IPS DF 4.7 (cell line): ENCODE data around the gene ATP11A.

Source experiments
- DNase-seq: peaks from one replicate; pipeline ENCODE4 v3.0.0-alpha.2; 2013; ENCODE audit warnings: low spot score; ENCODE audit errors: extremely low read depth

ATP11A gene

DNA sequence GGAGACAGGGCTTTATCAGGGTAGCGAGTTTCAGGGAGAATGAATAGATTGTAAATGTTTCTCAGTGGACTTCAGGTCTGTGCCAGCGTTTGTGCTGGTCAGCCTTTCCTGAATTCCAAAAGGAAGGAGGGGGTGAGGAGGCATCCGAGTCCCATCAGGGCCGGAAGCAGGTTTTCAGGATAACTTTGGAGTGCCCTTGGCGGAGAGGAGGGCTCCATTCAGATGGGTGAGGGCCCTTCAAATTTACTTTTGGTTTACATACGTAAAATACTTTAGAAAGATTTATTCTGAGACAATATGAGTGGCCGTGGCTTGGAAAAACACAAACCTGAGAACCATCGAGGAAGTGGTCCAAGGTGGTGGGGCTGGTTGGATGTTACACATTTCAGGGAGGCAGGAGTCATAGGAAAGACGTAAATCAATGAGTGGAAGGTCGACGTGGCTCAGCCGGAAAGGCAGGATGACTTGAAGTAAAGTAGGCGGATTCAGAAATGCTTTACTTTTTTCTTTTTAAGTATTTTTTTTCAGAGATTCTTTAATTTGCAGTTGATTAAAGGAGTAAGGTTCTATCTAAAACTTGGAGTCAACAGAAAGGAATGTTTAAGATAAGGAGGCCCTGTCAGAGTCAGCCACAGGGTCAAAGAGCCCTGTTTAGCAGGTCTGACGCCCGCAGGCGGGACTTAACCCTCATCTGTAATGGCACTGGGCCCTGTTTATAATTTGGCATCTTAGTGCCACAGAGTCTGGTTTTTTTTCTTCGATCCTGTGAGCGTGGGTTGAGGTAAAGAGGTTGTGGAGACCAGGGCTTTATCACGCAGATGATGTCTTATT is 32.8 kb downstream of the ATP11A start:
- no peak for DNase-seq

DNA sequence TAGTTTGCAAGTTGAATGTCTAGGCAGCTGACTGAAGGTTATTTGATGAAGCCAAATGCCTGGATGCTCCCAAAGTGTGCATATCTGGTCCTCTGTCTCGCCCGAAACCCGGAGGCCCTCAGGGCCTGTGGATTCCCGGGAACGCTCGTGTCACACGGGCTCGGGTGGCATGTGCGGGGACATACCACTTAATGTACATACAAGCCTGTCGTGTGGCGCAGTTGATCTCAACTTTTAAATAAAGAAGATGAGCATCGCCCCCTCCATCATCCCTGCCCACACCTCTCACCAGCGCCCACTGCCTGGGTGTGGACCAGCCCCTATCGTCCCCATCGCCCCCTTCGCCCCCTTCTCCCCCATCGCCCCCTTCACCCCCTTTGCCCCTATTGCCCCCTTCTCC is 33.9 kb downstream of the ATP11A start:
- no peak for DNase-seq

DNA sequence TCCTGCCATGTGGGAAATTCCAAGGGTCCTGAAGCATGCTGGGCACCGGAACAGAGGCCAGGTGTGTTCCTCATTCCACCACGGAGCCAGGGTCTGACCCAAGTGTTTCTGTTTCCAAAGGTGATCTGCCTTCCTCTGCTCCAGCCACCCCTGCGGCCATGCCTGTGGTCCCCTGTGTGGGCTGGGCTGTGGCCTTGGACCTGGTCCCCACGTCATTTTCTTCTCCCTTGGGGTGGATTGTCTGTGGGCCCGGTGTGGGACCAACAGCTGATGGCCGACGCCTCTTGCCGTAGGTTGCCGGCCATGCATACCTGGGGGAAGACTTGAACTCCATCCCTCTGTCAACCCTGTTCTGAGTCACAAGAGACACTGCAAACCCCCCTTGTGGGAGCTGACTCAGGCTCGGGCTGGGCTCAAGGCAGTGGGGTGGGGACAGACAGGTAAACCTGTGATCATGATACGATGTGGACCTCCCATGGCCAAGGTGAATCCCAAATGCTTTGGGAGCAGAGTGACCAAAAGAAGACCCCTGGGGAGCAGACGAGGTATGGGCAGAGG is 35.0 kb downstream of the ATP11A start:
- DNase-seq: no peak

DNA sequence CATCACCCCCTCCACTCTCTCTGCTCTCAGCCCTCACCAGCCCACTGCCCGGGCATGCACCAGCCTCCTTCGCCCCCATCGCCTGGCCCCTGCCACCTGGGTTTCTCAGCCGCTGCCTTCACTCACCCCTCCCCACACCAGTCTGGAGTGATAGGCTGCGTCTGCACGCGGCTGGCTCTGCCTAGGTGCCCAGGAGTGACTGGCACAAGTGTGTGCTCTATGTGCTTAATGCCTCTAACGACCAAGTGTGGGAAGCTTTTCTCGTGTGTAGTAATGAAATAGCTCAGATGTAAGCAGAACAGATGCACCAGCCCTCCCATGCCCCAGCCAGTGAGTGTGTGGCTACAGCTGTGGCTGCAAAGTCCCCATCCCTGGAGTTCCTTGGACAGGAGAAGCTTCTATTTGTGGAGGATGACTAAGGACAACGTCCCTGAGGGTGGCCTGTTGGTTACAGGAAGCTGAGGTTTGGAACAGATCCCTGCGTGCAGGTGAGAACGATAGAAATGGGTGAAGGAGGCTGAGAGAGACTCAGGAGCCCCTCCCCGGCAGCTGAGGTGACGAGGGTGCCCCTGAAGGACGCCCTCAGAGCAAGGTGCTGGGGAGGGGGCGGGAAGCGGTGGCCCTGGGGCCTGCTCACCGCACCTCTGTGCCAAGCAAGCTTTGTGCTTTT is 35.6 kb downstream of the ATP11A start:
- no peak for DNase-seq

DNA sequence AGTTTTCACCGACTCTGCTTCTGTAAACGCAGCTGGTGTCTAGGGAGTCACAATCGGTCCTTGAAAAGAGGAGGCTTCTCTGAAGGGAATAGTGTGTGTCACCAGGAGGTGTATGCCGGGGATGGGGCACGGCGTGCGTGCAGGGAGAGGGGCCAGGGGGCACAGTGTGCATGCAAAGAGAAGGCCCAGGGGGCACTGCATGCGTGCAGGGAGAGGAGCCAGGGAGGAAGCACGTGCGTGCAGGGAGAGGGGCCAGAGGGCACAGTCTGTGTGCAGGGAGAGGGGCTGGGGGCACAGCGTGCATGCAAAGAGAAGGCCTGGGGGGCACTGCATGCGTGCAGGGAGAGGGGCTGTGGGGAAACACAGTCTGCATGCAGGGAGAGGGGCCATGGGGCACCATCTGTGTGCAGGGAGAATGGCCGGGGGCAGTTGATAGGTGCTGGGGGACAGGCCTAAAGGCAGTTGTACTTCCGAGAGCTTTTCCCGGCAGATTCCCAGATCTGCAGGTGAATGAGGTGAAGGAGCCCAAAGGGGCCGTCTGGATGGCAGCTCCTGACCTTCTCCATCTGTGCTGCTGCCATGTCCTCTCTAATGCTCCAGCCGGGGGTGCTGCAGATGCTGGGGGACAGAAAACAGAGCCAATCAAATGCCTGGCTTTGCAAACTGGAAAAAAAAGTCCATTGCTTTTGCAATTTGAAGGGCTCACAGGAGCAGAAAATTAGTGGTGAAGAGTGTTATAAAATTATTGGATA is 36.4 kb downstream of the ATP11A start:
- no peak for DNase-seq

DNA sequence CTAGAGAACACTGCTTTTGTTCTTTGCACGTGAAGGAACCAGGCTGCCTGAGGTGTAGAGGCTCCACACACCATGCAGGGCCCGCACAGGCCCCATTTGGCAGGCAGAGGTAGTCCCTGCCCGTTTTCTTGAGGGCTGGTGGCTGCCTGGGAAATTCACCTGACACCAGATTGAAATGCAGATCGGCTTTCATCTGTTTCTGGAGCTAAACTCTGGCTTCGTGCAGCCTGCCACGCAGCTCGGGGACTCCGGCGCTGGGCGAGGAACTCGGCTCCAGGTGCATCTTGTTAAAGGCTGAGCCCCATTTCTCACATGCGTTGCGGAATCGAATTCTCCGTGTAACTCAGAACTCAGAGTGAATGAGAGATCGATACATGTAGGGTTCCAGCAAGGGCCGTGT is 37.7 kb downstream of the ATP11A start:
- DNase-seq: no peak

DNA sequence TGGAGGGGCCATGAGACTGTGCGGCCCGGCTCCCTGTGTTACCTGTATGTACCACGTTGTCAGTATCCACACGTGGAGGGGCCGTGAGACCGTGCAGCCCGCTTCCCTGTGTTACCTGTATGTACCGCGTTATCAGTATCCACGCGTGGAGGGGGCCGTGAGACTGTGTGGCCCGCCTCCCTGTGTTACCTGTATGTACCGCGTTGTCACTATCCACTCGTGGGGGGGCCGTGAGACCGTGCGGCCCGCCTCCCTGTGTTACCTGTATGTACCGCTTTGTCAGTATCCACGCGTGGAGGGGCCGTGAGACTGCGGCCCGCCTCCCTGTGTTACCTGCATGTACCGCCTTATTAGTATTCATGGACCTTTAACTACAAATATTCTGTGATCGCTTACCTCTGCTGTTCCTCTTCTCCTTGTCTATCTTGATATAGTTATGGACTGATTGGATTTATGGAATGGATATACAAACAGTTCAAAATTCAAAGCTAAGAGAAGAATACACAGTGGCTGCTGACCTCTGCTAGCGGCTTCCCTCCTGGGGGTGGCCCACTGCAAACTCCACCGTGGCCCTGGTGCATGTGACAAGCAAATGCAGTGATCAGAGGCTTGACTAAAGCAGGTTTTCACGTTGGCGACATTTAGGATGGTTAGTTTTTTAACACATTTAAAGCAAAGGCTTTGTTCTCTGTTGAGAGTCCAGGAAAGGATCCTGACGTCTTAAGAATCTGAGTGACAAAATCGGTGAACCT is 38.7 kb downstream of the ATP11A start:
- no peak for DNase-seq

DNA sequence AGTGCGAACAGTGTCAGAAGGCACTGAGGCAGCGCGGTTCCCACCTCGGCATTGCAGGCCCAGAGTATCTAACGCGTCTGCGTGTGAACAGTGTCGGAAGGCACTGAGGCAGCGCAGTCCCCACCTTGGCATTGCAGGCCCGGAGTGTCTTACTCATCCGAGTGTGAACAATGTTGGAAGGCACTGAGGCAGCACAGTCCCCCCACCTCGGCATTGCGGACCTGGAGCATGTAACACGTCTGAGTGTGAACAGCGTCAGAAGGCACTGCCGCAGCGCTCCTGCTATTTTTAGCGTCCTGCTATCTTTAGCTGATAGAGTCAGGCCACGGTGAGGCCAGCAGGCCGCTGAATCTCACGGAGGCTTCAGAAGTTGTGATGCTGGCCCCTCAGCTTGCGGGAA is 39.6 kb downstream of the ATP11A start:
- no peak for DNase-seq

DNA sequence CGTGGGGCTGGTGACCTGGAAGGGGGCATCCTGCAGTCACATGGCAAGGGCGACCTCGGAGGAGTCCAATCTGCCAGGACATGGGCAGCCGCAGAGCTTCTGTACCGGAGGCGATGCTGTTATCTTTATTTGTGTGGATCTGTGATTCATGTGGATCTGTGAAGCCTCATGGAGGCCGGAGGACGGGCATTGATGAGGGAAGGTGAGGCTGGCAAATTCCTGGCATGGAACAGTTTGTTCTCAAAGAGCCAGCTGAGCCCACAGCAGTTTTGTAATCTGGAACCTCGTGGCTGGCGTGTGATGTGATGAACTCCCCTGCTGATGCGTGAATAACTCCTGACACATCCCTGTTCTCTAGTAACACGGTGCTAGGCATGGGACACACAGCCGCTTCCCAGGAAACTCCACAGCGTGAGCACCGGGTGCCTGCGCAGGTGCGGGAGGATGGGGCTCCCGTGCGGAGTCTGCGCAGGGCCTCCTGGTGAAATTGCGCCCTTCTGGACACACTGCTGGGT is 40.4 kb downstream of the ATP11A start:
- DNase-seq: no peak

DNA sequence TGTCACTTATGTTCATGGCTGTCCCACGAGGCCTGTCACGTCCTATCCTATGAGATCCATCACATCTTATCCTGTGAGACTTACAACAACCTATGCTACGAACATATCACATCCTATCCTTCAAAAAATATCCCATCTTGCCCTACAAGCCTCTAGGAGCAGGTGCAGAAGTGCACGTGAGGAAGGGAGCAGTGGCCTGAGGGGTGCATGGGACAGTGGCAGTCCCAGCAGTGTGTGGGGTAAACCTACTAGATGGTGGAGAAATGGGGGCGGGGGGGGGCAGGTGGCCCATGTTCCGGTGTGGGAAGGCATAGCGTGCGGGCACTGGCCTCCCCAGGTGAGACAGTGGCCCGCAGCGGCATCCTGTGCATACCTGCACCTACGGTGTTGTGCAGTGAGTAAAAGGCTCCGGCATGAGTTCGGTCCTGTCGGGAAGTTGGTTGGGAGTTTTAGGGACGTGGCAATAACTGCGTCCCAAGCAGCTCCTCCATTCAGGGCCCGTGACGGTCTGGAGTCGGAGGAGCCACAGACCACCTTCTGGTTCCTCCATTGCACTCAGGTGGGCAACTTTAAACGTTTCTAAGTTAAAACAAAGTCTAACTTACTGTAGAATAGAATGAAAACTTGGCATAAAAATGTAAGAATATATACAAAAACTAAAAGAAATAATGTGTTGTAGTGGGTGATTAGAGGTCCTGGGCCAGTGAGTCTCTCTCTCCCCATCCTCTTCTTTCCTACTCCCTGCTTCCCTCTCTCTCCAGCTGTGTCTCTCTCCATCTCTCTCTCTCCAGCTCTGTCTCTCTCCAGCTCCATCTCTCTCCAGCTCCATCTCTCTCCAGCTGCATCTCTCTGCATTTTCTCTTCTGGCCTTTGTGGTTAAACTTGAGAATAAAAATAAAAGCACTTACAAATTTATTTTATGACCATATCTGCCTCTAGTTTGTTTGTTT is 42.1 kb downstream of the ATP11A start:
- DNase-seq: no peak

DNA sequence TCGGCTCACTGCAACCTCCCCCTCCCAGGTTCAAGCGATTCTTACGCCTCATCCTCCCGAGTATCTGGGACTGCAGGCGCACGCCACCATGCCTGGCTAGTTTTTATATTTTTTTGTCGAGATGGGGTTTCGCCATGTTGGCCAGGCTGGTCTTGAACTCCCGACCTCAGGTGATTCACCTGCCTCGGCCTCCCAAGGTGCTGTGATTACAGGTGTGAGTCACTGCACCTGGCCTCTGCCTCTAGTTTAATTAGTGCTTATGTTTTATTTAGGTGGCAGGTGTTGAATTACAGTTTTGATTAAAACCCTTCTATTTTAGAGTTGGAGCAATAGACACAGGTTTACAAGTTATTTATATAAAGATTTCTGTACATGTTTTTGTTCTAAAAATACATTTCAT is 42.8 kb downstream of the ATP11A start:
- no peak for DNase-seq

DNA sequence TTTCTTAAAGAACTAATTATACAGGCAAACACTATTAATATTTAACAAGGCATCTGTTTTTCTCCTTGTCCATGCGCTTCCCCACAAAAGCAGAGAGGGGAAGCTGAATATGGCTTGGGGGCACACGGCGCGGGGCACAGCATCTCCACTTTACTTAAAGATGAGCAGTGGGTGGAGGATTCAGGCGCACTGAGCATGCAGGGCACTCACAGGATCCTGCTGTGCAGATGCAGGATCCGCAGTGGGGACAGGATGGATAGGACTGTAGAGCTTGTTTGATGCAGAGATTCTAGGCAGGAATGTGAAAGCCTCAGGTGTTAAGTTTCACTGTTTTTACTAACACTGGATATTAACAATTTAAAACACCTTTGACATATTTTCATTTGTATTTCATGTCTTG is 43.3 kb downstream of the ATP11A start:
- DNase-seq: no peak

DNA sequence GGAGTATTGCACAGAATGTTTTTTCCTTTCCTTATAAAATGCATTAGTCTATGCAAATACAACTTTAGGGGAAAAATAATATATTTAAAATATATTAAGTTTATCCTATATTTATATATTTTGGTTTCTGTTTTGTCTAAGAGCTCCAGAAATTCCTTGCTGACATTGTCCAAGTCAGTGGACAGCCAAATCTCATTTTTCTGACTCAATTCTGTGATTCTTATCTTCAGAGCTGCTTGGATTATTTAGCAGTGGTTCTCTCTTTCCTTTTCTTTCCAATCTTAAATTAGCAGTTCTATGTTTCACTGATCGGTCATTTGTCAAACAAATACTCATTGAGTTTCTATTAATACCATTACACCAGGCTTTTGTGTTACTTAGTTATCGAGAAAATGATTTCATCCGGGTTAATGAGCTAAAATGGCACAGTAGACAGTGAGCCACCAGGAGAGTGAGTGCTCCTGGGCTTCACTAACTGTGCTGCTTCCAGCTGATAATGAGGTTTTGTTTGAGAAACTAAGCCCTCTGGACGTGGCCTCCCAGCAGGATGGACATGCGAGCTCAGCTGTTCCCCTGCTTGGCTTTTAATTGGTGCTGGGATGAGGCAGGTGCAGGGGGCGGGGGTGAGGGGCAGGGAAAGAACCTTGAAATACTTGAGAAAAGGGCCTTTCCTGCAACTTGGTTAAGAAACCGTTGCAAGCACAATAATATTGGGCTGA is 44.0 kb downstream of the ATP11A start:
- DNase-seq: no peak

DNA sequence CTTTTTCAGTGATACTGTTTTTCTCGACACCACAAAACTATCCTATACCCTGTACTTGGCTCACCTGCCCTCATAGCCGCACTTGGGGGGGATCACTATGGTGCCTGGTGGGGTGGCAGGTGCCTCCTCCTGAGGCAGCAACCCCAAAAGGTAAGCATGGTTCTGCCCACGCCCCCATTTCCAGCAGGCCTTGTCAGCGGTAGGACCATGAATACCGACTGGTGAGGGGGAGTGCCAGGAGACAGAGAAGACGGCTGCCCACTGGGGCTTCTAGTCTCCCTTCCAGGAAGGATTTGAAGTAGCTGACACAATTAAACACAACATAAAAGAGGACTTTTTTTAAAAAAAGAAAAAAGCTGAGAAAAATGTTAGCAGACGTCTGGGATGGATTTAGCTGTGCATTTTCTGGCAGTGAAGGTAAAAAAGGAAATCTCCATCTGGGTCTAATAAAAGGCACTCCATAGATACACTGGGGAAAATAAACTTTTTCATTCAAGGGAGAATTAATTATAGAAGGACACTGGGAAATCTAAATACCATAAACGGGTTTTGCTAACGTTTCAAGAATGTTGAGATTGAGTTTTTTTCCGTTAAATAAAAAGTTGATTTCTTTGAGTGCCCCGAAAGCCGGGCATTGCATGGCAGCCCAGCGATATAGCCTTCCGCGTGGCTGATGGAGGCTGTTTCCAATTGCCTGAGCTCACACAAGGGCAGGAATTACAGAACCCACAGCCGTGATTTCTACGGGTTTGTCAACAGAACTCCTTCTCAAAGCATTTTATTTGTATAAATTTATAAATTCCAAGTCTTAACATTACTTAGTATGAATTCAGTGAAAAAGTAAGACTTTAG is 45.1 kb downstream of the ATP11A start:
- no peak for DNase-seq

DNA sequence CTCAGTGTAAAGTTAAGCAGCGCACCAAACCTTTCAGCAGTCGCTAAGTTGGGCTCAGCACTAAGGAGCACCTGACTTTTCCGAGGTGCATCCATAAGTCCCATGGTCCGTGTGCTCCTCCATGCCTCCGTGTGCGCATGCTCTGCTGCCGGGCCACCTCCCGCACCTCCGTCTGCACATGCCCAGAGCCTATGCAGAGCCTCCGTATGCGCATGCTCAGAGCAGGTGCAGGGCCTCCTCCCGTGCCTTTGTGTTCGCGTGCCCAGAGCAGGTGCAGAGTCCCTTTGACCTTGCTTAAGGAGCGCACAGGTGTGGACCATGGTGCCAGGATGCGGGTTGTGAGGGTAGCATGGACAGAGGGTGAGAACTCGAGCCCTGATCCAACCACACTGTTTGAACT is 46.0 kb downstream of the ATP11A start:
- no peak for DNase-seq

DNA sequence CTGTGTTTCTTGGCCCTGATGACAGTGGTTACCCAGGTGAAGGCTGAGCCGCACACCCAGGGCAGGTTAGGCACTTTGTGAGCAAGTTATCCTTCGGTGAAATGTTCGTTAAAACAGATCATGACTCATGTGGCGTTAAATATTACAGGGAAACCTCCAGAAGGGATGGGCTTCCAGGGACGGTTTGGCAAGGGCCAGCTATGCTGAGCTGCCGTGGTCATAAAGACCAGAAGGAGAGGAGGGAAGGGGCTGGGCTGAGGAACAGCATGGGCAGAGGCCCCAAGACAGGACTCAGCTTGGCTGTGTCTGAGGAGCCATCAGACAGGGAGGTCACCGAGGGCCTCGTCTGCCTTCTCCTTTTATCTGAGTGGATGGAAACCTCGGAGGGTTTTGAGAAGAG is 47.5 kb downstream of the ATP11A start:
- no peak for DNase-seq

DNA sequence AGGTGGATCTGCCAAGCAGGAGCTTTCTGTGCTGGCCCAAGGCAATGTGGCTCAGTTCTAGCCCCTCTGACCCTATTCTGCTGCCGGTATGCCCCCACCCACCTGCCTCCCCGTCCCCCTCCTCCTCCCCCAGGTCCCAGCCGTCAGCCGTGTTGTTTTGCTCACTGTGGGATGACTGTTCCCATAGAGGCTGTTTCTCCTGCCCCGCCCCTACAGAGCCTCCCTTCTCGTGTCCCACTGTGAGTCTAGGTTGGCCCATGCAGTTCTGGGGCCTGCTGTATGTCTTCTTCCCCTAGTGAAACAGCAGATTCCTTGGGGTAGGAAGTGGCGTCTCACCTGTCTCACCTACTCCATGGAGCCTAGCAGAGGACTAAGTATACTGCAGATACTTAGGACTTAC is 48.8 kb downstream of the ATP11A start:
- DNase-seq: no peak

DNA sequence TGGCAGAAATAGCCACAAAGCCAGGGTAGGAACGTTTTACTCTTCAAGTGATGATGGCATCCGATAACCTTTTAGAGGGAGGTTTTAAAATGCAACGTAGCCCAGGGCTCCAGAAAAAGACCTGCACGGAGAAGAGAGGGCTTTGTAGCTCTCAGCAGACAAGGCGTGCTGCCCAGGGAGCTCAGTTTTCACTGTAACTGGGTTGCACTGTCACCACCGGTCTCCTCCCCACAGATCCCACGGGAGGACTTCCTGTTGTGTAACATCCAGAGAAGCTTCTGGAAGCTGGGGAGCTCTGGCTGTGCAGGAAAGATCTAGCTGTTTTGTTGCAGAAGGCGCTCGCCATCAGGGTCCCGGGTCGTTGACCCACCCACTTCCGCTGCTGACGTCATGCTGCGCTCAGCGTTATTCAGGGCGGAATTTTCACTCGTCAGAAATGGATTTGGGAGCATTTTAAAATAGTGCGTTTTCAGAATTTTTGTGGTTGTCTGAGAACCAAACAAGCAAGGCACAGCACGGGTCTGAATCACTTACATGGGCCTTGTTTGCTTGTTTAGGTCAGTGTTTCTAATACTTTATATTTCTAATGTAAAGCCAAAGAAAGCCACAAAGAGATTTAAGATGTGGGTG is 50.8 kb downstream of the ATP11A start:
- no peak for DNase-seq
